GM19239 (cell line): ENCODE data around the gene CASP4.
"Not testable (repeated sequence)": the region's sequence is repeated elsewhere in the genome, so short reads cannot be mapped to it uniquely, and the experiment has no call there.

Source experiments
- DNase-seq: peaks from one replicate; pipeline ENCODE4 v3.0.0; 2011; ENCODE audit warnings: low spot score; ENCODE audit not compliant: insufficient read length
- FAIRE-seq: peaks from 2 replicates; lab custom pipeline; 2011; peaks lifted over from hg19 to GRCh38; lab: Jason Lieb, UNC

CASP4 gene

DNA sequence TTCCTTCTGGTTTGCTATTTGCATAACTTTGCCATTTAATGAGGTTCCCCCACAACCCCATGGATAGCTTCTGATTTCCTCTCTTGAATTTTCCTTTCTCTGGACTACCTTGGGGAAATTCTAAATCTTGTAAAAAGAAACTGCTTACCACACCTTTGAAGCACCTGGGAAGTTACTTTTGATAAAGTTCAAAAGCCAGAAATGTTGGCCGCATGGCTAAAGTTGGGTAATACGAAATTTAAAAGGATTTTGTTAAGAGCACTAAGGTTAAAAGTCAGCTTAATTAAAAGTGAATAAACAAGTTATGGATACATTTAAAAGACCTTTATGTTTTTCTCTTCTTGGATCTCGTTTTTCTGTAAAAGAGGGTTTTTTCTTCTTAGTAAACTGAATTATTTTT is 5.5 kb downstream of the CASP4 start:
- no peak for FAIRE-seq
- DNase-seq: no peak

DNA sequence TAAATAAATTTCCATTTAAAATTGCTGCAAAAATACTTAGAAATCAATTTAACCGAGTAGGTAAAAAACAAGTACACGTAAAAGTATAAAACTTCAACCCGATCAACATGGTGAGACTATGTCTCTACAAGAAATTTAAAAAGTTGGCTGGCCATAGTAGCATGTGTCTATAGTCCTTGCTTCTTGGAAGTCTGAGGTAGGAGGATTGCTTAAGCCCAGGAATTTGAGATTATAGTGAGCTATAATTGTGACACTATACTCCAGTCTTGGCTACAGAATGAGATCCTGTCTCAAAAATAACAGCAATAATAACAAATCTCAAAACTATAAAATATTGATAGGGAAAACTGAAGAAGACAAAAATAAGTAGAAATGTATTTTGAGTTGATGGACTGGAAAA is 11.1 kb downstream of the CASP4 start:
- DNase-seq (no peak), FAIRE-seq (no peak)

DNA sequence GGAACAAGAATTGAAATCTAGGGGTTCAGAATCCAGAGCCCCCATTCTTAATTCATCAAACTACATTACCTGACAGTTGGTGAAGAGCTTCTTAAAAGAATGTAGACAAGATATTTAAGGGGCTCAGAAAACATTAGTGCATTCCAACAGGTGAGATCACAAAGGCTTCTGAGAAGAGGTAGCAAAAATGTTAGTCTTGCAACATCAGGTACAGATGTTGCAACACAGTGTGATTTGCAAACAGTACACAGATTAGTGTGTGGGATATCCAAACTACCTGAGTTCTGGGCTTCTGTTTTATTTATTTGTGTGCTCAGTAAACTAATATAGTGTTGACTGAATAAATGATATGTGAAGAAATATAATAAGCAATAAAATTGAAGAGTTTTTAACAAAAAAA is 11.8 kb downstream of the CASP4 start:
- FAIRE-seq (no peak), DNase-seq (no peak)

DNA sequence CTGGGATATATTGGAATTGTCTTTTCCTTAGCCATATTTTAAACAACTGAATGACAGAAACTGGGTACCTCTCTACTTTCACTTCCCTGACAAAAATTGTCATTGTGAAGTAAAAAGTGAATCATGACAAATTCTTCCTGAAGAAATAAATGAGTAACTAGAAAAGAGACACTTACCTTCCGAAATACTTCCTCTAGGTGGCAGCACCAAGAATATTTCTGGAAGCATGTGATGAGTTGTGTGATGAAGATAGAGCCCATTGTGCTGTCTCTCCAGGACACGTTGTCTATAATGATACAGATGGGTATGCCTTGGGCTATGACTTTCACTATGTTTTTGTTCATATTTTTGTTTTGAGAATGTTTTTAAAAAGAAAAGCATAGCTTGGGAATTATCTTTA is 21.5 kb downstream of the CASP4 start:
- peak; percentile 87 for FAIRE-seq
- DNase-seq: no peak

DNA sequence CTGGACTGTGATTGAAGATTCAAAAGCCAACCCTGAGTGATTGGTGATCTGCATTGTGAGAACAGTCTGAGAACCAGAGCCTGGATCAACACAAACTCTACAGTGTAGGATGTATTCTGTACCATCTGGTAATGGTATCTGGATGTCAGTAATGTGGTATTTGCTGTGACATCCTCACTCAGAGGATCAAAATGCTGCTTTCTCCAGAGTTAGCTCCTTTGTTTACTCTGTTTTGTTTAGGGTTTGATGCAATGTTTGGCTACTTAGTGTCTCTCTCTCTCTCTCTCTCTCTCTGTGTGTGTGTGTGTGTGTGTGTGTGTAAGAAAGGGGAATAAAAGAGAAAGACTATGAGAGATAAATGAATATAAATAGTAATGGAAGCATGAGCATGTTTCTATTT is 24.3 kb downstream of the CASP4 start:
- DNase-seq (no peak), FAIRE-seq (no peak)

DNA sequence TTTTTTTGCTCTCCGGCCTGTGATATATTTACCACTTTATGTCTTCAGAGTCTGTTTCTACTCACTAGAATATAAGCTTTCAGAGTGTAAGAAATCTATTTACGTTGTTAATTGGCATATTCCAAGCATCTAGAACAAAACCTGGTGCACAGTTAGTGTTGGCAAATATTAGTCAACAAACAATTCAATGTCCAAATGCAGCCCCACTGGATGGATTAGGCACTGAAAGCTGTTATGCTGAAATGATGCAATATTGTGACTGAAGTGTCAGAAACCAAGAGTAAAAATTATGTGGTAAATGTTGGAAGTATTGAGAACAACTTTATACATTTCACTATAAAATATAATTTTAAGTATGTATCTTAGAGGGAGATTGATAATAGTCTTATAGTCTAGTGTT is 24.8 kb downstream of the CASP4 start:
- no peak for DNase-seq
- no peak for FAIRE-seq

DNA sequence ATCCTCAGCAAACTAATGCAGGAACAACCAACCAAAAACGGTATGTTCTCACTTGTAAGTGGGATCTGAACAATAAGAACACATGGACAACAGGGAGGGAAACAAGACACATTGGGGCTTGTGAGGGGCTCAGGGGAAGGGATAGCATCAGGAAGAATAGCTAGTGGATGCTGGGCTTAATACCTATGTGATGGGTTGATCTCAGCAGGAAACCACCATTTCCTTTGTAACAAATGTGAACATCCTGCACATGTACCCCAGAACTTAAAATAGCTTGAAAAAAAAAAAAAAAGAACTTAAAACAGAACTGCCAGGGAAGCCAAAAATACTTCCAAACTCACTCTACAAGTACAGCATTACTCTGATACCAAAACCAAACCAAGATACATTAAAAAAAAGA is 33.8 kb downstream of the CASP4 start:
- FAIRE-seq (no peak), DNase-seq (no peak)

DNA sequence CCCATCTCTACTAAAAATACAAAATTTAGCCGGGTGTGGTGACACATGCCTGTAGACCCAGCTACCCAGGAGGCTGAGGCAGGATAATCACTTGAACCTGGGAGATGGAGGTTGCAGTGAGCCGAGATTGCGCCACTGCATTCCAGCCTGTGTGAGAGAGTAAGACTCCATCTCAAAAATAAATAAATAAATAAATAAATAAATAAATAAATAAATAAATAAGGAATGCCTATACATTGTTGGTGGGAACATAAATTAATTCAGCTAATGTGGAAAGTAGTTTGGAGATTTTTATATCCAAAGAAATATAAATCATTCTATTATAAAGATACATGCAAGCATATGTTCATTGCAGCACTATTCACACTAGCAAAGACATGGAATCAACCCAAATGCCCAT is 34.3 kb downstream of the CASP4 start:
- FAIRE-seq, DNase-seq: not testable (repeated sequence)

DNA sequence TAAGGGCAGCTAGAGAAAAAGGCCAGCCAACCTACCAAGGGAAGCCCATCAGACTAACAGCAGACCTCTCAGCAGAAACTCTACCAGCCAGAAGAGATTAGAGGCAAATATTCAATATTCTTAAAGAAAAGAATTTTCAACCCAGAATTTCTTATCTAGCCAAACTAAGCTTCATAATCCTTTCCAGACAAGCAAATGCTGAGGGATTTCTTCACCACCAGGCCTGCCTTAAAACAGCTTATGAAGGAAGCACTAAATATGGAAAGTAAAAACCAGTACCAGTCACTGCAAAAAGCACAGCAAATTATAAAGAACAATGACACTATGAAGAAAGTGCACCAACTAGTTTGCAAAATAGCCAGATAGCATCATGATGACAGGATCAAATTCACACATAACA is 39.6 kb downstream of the CASP4 start:
- DNase-seq: no peak
- FAIRE-seq: no peak

DNA sequence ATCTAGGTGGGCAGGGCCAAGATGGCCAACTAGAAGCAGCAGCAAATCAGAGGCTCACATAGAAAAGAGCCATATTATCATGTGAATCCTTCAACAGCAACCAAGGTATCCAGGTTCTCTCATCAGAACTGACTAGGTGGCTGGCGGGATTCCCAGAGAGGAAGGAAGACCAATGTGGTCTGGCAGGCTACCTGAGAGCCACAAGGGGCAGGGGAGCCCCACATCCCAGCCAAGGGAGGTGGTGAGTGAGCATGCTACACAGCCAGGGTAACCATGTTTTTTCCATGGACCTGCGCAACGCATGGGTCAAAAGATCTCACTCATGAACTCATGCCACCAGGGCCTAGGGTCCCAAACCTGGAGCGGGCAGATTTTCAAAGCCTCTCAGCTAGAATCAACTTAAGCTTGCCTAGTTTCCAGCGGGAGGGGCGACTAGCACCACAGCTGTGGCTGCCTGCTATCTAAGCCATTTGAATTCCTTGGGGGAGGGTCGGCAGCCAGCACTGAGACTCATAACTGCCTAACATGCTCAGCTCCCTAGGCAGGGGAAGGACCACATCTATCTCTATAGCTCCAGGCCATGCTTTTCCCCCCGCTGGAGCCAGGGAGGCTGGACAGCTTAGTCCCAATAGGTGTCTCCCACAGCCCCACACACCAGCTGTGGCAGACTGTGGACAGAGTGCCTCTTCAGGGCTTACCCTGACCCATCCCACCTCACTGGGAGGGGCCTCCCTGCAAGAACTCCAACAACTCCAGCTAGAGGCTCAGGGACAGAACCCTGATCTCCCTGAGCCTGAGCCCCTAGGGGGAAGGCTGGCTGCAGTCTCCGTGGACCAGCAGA is 41.4 kb downstream of the CASP4 start:
- DNase-seq: no peak
- FAIRE-seq: no peak

DNA sequence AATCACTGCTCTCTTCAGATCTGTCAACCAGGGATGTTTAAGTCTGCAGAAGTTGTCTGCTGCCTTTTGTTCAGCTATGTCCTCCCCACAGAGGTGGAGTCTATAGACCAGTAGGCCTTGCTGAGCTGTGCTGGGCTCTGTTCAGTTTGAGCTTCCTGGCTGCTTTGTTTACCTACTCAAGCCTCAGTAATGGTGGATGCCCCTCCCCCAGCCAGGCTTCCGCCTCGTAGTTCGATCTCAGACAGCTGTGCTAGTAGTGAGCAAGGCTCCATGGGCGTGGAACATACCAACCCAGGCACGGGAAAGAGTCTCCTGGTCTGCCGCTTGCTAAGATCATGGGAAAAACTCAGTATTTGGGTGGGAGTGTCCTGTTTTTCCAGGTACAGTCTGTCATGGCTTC is 42.5 kb downstream of the CASP4 start:
- DNase-seq (no peak), FAIRE-seq (no peak)

DNA sequence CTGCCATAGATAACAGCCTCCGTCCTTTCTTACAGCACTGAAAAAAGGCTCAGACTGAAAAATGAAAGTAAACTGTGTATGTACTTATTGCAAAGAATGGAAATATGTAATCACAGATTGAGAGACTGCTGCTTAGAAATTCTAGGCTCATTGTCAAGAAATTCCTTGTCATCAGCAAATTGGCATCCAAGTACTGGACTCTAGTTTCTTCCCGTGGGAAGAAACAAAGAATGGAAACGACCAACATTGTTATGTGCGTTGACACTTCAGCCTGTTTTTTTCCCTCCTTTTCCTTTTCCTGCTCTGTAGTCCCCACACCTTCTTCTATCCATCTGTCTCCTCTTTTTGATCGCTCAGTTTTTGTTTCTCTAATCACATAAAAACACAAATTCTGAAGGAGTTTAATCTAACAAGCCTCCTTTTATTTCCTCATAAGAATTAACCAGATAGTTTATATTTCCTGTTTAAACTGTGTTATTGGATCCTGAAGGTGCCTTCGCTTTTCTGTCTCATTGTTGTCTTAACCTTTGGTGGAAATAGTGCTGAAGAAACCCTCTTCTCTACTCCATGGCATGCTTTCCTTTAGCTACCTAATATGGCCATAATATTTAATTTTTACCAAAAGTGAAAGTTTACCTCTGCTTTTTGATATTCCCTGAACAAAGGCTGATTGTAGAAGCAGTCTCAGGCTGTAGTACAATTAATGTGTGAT is 50.1 kb downstream of the CASP4 start:
- DNase-seq (no peak), FAIRE-seq (peak; percentile 68)

DNA sequence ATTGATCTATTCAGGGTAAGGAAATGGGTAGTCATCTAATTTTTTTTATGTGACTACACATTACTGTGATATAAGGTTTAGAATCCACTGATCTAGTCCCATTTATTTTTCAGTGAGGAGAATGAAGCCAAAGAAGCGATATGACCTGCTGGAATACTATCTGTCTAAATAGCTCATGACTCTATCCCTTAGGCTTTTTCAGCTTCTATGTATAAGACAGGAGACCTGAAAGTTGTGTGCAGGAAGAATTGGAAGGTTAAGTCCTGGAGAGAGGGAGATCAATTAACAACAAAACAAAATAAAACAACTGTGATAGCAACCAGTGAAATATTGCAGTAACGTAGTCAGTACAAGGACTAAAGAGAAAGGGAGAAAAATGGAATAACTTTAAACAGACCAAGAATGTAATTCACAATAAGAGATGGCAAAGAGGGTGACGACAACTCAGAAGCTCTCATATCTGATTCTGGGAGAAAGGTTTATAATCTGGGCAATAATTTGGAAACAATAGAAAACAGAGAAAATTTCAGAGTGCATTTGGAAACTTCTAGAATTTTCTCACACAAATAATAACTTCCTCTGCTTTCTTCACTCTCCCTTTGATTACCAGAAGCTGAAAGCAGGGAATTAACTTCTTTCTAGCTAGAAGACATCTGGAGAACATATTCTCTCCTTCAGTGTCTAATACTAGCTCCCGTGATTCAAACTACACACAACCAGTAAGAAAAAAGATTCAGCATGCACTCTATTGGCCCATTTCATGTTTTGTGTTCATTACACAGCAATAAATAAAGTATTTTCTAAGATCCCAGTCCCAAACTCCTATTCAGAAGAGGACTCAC is 50.9 kb downstream of the CASP4 start:
- FAIRE-seq: no peak
- DNase-seq: no peak

DNA sequence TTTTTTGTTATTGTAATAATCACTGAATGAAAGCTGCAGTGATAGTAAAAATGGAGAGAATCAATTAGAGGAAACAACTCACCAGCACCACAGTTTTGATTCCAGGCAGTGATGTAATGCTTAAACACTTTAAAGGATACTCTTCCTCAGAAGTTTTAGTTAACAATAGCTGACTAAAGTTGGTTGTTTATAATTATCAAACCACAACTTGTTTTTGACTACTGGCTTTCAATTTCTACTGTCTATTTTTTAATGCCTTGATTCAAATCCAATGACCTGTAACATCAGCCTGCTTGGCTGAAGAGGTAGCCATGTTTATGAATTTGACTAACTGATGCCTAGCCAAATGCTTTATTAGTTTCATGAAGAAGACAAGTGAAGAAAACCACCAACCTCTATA is 51.9 kb downstream of the CASP4 start:
- FAIRE-seq (no peak), DNase-seq (no peak)

DNA sequence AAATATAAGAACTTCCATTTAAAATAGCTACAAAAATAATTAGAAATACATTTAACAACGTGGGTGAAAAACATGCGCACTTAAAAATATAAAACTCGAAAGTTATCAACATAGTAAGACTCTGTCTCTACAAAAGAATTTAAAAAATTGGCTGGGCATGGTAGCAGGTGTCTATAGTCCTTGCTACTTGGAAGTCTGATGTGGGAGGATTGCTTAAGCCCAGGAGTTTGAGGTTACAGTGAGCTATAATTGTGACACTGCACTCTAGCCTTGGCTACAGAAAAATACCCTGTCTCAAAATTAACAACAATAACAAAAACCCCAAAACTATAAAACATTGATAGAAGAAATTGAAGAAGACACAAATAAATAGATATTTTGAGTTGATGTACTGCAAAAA is 56.3 kb downstream of the CASP4 start:
- DNase-seq (no peak), FAIRE-seq (no peak)

DNA sequence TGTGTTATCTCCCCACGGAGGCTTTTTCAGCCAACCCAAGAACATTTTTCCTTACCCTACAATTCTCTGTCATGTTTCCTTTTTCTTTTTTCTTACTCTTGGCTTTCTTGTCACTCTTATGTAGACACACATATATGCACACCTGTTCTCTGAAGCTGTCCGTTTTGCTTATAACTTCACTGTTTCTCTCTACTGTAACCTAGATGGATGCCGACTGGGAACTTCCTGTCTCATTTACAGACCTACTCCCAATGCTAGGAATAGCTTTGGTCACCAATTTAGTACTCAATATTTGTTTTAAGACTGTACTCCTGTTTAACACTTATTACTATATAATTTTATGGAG is 60.2 kb downstream of the CASP4 start:
- FAIRE-seq: no peak

DNA sequence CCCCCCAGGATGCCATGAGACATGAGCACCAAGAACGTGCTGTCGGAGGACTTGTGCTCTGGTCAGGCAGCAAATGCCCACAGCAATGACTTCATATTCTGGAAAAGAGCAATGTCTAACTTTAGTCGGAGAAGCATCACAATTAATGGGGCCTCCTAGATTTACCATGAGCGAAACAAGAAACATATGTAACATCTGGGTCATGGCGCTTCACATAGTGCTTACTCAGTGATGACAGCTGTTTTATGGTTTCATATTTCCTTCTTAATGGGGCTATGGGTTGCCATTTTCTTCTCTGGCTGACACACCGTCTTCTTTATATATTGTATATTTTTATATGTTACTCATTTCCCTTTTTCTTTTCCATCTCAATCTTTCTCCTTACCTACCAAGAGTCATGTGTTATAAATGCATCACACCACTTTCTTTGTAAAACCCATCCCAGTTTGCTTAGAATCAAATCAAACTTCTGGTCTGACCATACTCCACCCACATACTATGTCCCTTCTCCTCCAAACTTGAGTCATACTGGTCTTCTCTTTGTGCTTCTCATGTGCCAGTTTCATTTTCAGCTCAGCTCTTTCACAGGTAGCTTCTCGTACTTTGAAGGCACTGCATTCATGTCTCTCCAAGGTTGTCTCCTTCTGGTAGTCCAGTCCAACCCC is 60.7 kb downstream of the CASP4 start:
- DNase-seq: no peak

More for the DNA sequence above, 60.2 kb downstream of the CASP4 start:
- no peak for DNase-seq

DNA sequence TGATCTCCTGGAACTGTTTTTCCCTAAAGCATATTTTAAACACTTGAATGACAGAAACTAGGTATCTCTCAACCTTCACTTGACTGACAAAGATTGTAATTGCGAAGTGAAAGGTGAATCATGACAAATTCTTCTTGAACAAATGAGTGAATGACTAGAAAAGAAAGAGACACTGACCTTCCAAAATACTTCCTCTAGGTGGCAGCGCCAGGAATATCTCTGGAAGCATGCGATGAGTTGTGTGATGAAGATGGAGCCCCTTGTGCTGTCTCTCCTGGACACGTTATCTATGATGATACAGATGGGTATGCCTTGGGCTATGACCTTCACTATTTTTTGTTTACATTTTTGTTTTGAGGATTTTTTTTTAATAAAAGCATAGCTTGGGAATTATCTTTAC is 63.1 kb downstream of the CASP4 start:
- FAIRE-seq: no peak
- no peak for DNase-seq

More for the DNA sequence above, 60.7 kb downstream of the CASP4 start:
- FAIRE-seq: no peak

DNA sequence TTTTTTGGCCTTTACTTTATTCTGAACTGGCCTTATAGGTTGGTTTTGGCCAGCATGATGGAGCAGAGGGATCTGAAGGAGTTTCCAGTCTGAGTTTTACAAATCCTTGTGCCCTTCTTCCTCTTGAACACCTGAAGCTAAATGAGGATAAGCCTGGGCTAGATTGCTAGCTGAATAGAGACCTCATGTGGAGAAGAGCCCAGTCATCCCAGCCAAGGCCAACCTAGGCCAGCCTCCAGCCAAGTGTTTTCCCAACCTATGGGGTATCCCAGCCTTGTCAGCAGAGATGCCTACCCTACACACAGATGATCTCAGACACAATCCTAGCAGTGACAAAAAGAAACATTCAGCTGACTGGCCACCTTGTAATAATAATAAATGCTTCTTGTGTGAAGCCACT is 69.1 kb downstream of the CASP4 start:
- FAIRE-seq (no peak), DNase-seq (no peak)

DNA sequence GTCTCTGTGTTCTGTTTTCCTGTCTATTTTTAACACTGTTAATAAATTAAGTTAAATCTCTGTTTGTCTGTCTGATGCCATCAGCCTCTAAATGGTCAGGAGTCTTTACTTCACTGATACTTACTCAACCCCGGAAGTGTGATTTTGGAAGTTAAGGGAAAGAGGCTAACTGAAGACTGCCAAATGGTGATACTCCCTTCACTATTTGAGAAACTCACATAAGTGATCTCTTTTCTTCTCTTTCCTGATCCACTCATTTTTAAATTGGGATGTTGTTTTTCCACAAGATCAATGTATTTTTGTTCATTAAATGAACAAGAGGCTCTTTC is 69.7 kb downstream of the CASP4 start:
- DNase-seq (no peak), FAIRE-seq (no peak)
